Activated T-cell treated with anti-CD3 and anti-CD28 coated beads, Interleukin-2, amount 50 U/mL, for 4 hours (primary cell): ENCODE measurements around the gene PIP4K2C. TPM values are rescaled to one million over a fixed set of nuclear protein-coding genes. Genes with fewer than 3 reads are reported as not detected.

Experiments used
- total RNA-seq, 3 donors: library from RNA; stranded (reverse); gene quantifications; one replicate each; pipeline ENCODE4 v1.2.1, GENCODE V29; 2021

The PIP4K2C gene
- total RNA-seq, 3 donors from 2014 or later, result 28.6 to 32.0 (median 29.1) TPM

Other genes starting within 250 kb of the PIP4K2C start
- 10 to 100 TPM; 21.9 to 25.2 (median 22.3) TPM for gene R3HDM2, start 160.1 kb upstream of the PIP4K2C start, total RNA-seq
- gene INHBC, start 156.4 kb upstream of the PIP4K2C start, total RNA-seq, result under 1 TPM in 2 of 3 donors, not detected in 1; 0.14 to 0.15 TPM
- under 1 TPM in 2 of 3 donors, not detected in 1; 0.24 to 0.27 TPM for gene INHBE, start 135.9 kb upstream of the PIP4K2C start, total RNA-seq
- gene GLI1, start 131.4 kb upstream of the PIP4K2C start, total RNA-seq, result 1 to 10 TPM in 1 of 3 donors, under 1 TPM in 2; 0.46 to 1.7 (median 0.65) TPM
- 10 to 100 TPM; 54.5 to 64.6 (median 57.7) TPM for gene ARHGAP9, start 111.3 kb upstream of the PIP4K2C start, total RNA-seq
- 100 to 1,000 TPM; 505 to 565 (median 534) TPM for gene MARS1, start 103.1 kb upstream of the PIP4K2C start, total RNA-seq
- gene DDIT3, start 70.7 kb upstream of the PIP4K2C start, total RNA-seq, result 10 to 100 TPM in 2 of 3 donors, 1 to 10 TPM in 1; 9.2 to 12.2 (median 10.8) TPM
- gene MBD6, start 68.4 kb upstream of the PIP4K2C start, total RNA-seq, result 10 to 100 TPM; 56.3 to 59.4 (median 57.5) TPM
- 10 to 100 TPM; 72.3 to 84.3 (median 74.6) TPM for gene DCTN2, start 44.0 kb upstream of the PIP4K2C start, total RNA-seq
- under 1 TPM; 0.56 to 0.98 (median 0.68) TPM for gene KIF5A, start 41.1 kb upstream of the PIP4K2C start, total RNA-seq
- 10 to 100 TPM; 15.9 to 18.6 (median 17.0) TPM for gene DTX3, start 13.6 kb downstream of the PIP4K2C start, total RNA-seq
- gene ARHGEF25, start 20.2 kb downstream of the PIP4K2C start, total RNA-seq, result 1 to 10 TPM in 1 of 3 donors, under 1 TPM in 2; 0.56 to 1.6 (median 0.65) TPM
- 1 to 10 TPM; 3.2 to 4.6 (median 3.6) TPM for gene B4GALNT1, start 42.0 kb downstream of the PIP4K2C start, total RNA-seq
- 100 to 1,000 TPM in 2 of 3 donors, 10 to 100 TPM in 1; 86.4 to 108 (median 101) TPM for gene OS9, start 102.9 kb downstream of the PIP4K2C start, total RNA-seq
- gene AGAP2, start 147.6 kb downstream of the PIP4K2C start, total RNA-seq, result 10 to 100 TPM; 24.4 to 28.1 (median 25.8) TPM
- 10 to 100 TPM; 11.5 to 14.9 (median 14.0) TPM for gene TSPAN31, start 153.8 kb downstream of the PIP4K2C start, total RNA-seq
- gene CDK4, start 161.1 kb downstream of the PIP4K2C start, total RNA-seq, result 100 to 1,000 TPM; 347 to 382 (median 378) TPM
- gene MARCHF9, start 163.9 kb downstream of the PIP4K2C start, total RNA-seq, result 10 to 100 TPM; 15.7 to 17.6 (median 17.3) TPM
- gene CYP27B1, start 175.9 kb downstream of the PIP4K2C start, total RNA-seq, result 10 to 100 TPM; 18.4 to 19.6 (median 19.5) TPM
- 100 to 1,000 TPM in 2 of 3 donors, 10 to 100 TPM in 1; 98.5 to 105 (median 104) TPM for gene METTL1, start 180.9 kb downstream of the PIP4K2C start, total RNA-seq
- 1 to 10 TPM; 1.6 to 4.9 (median 2.0) TPM for gene EEF1AKMT3, start 181.4 kb downstream of the PIP4K2C start, total RNA-seq
- 10 to 100 TPM; 65.0 to 78.5 (median 74.5) TPM for gene TSFM, start 191.6 kb downstream of the PIP4K2C start, total RNA-seq
- gene AVIL, start 227.5 kb downstream of the PIP4K2C start, total RNA-seq, result under 1 TPM; 0.16 to 0.86 (median 0.24) TPM